Hematopoietic multipotent progenitor cell treated with erythropoietin and hydrocortisone succinate and interleukin-3 and kit ligand, for 4 days (in vitro differentiated cells): ENCODE measurements around the gene STRADB.
A peak's percentile ranks its signal among the peaks of the same experiment; 100 is the strongest.
"Not testable (repeated sequence)": the region's sequence is repeated elsewhere in the genome, so short reads cannot be mapped to it uniquely, and the experiment has no call there.

Experiments used
- DNase-seq: peaks from one replicate; pipeline ENCODE4 v3.0.0-alpha.2; 2015

Gene STRADB

GRCh38 chr2:201432038-201432620, 19.4 kb upstream of the STRADB start:
- peak; percentile 69 for DNase-seq

GRCh38 chr2:201432621-201433393, 18.7 kb upstream of the STRADB start:
- DNase-seq, result peak; percentile 80

- peak; percentile 87 for DNase-seq
These were observed 18.0 kb upstream of the STRADB start for GRCh38 chr2:201433394-201433995.

- no peak for DNase-seq
These were observed 15.4 kb upstream of the STRADB start for GRCh38 chr2:201436141-201436540.

GRCh38 chr2:201439336-201439922, 12.1 kb upstream of the STRADB start:
- not testable (repeated sequence) for DNase-seq

- DNase-seq, result peak; percentile 93
These were observed 11.4 kb upstream of the STRADB start for GRCh38 chr2:201440182-201440581.

- no peak for DNase-seq
These were observed 10.1 kb upstream of the STRADB start for GRCh38 chr2:201441409-201441808.

GRCh38 chr2:201444746-201445465, 6.6 kb upstream of the STRADB start:
- DNase-seq, result no peak

GRCh38 chr2:201447086-201447485, 4.5 kb upstream of the STRADB start:
- peak; percentile 50 for DNase-seq

GRCh38 chr2:201448061-201448460, 3.5 kb upstream of the STRADB start:
- no peak for DNase-seq

- DNase-seq, result no peak
These were observed 2.8 kb upstream of the STRADB start for GRCh38 chr2:201448701-201449100.

GRCh38 chr2:201450954-201451291, 617 bp upstream of the STRADB start:
- peak; percentile 62 for DNase-seq

GRCh38 chr2:201452058-201452921, 750 bp downstream of the STRADB start:
- DNase-seq, result peak; percentile 24

- no peak for DNase-seq
These were observed 1.5 kb downstream of the STRADB start for GRCh38 chr2:201452922-201453643.

- no peak for DNase-seq
These were observed 6.8 kb downstream of the STRADB start for GRCh38 chr2:201458381-201458780.

- no peak for DNase-seq
These were observed 9.0 kb downstream of the STRADB start for GRCh38 chr2:201460532-201460931.

GRCh38 chr2:201464547-201464946, 13.0 kb downstream of the STRADB start:
- DNase-seq, result no peak

- DNase-seq, result no peak
These were observed 14.0 kb downstream of the STRADB start for GRCh38 chr2:201465524-201465971.

- DNase-seq, result no peak
These were observed 14.6 kb downstream of the STRADB start for GRCh38 chr2:201466050-201466675.

GRCh38 chr2:201467666-201468065, 16.1 kb downstream of the STRADB start:
- no peak for DNase-seq
